Subcutaneous adipose tissue (tissue), 4 donors: ENCODE results near the gene METAP1D. TPM values are rescaled to one million over a fixed set of nuclear protein-coding genes. Genes with fewer than 3 reads are reported as not detected.

Source experiments
- CTCF ChIP-seq: fragments of 450-650 bp; IDR thresholded peaks from one replicate; pipeline ENCODE4 v1.5.1; 2016; ENCODE audit warnings: low read depth, mild to moderate bottlenecking, control low read depth, antibody characterized with exemption, moderate library complexity
- total RNA-seq, 4 donors: library from RNA; depleted of rRNA; stranded (reverse); fragments of >200 nt; gene quantifications; one replicate each; pipeline ENCODE4 v1.1.0, GENCODE V29; 2016

METAP1D gene
- total RNA-seq, 4 donors from 2014 or later, result 4.8 to 14.3 (median 6.6) TPM

GRCh38 chr2:171968509-171968908 is 31.2 kb upstream of the METAP1D start:
- TF ChIP-seq CTCF, result no peak

- no peak for TF ChIP-seq CTCF
These were observed 27.3 kb upstream of the METAP1D start for GRCh38 chr2:171972329-171972982.

DNA sequence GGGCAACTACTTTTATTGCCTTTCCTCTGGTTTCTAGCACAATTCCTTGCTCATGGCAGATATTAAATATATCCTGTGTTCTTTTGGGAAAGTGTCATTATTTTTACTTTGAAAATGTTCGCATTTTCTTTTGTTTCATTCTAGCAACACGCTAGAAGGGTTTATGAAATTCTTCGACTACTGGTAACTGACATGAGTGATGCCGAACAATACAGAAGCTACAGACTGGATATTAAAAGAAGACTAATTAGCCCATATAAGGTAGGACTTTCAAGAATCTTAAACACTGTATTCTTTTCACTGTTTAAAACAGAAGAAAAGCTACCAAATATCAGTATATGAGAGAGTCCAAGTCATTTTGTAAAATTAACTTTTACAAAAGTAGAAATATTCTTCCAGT is 20.6 kb upstream of the METAP1D start:
- TF ChIP-seq CTCF, result no peak

- TF ChIP-seq CTCF, result no peak
These were observed 14.7 kb upstream of the METAP1D start for GRCh38 chr2:171985076-171985475.

GRCh38 chr2:171986778-171987177 is 13.0 kb upstream of the METAP1D start:
- no peak for TF ChIP-seq CTCF

DNA sequence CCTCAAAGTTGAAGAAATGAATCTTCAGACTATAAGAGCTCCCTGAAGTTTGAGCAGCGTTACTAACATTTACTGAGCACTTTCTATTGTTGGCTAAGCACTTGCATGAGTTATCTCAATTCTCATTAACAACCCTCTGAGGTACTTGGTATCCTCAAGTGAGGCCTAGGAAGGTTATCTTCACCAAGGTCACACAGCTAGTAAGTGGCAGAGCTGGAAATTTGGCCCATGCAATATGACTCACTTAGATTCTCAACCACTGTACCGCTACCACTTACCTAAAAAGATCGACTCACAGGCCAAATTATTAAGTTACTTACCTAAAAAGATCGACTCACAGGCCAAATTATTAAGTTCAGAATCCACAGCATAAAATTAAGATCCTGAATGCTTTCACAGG is 8.7 kb upstream of the METAP1D start:
- TF ChIP-seq CTCF, result no peak

- no peak for TF ChIP-seq CTCF
These were observed 4.2 kb upstream of the METAP1D start for GRCh38 chr2:171995586-171995985.
